GM21515 (cell line): ENCODE data around the gene SLC38A3.
A peak's percentile ranks its signal among the peaks of the same experiment; 100 is the strongest.
"Not testable (repeated sequence)": the region's sequence is repeated elsewhere in the genome, so short reads cannot be mapped to it uniquely, and the experiment has no call there.

Source experiments
- ATAC-seq: cut with Tn5 transposase; IDR thresholded peaks from one replicate; pipeline ENCODE4 v1.9.1; 2021; ENCODE audit not compliant: unreplicated experiment

The SLC38A3 gene

DNA sequence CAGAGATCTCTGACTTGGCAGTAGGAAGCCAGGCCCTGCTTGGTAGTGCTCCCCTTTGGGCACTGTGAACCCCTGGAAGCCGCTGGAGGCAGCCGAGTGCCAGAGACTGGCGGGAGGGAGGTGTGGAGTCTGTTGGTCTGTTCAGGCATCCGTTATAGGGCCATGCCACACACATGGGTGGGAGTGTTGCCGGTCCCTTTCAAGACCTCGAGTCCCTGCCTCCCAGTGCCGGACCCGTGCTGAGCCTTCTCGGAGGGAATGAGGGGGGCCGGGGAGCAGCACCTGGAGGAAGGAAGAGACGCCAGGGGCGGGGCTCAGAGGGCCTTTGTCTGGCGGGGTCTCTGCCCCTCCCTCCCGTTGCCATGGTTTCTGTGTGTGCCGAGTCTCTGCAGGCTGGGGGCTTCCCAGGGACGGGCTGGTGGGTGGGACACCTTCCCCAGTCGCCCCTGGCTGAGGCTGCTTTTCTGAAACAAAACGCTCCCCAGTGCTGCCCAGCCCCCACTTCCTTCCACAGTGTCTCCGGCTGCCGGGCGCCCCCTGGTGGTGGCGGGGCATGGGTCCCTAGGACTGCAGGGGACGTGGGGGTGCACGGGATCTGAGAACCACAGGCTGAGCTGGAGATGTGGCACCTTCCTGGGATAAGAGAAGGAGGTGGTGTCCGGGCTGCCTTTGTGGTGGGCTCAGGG, 40.9 kb downstream of the SLC38A3 start:
- peak; percentile 56 for ATAC-seq

DNA sequence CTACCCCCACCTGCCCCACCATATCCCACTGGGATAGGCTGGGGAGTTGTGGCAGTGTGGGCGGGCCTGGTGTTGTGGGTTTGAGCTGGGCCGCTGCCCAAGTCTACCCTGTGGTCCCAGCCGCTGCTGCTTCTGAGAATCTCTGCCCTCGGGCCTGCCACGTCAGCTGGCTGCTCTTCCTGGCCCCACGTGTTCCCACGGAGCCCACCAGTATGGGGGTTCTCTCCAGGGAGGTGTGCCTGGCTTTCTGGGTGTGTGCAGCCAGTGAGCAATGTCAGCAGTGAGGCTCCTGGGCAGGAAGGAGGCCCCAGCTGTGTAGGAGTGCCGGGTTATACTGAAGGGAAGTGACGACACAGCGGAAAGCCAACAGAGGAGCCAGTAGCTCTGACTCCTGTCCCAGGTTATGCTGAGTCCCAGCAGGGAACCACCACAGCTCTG, 41.5 kb downstream of the SLC38A3 start:
- peak; percentile 36 for ATAC-seq

DNA sequence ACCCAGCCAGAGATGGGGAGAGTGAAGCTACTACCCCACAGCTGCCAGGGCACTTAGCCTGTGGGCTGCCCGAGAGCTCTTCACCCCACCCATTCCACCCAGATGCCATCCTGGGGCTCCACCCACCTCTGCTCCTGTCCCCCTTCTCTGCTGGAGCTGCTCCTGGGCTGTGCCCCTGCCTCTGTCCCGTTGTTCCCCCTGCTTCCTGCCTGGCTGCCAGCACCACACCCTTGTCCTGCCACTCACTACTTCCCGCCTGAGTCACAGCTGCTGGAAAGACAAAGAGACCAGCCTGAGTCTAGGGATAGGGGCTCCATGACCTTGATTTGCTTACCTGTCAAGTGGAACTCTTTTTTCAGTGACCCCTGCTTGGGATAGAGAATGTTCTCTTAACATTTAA, 43.3 kb downstream of the SLC38A3 start:
- no peak for ATAC-seq

DNA sequence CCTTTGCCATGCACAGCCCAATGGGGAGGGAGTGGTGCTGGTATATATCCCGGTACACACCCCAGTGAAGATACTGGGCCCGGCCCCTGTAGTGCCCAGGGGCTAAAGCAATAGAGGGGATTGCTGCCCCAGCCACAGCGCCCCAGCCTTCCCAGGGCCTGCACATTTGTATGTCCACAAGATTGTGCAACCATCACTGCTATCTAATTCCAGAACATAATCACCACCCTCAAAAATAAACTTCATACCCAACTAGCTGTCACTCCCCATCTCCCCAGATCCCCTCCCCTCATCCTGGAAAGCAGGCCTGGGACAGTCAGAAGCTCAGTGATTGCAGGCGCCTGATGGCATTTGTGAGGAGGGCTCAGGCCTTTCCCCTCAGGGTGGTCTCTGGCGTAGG, 44.4 kb downstream of the SLC38A3 start:
- no peak for ATAC-seq

DNA sequence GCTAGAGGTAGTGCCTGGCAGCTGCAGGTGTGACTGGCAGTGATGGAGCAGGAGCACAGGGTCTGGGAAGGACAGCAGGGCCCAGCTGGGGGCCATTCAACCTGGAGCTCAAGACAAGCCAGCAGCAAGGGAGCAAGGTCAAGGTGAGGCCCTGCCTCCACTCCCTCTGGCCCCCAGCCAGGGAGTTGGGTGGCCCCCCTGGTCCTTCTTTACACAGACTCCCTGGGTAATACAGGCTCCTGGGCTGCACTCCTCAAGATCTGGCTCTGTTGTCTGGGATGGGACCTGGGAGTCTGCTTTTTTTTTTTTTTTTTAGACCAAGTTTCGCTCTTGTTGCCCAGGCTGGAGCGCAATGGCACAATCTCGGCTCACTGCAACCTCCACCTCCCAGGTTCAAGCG, 45.4 kb downstream of the SLC38A3 start:
- no peak for ATAC-seq

DNA sequence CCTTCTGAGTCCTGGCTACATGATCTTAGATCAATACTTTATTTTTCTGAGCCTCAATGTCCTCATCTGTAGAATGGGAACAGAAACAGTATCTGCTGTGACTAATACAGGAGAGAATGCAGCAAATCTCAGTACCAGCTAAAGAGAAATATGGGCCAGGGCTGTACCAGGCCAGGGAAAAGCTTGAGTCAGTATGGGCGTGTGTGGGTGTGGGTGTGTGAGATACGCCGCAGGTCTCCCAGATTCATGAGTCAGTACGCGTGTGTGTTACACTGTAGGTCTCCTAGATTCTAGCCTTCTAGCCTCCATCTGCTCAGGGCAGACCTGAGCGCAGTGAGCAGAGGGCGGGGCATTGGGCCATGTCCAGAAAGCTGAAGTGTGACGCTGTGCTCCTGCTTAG, 46.1 kb downstream of the SLC38A3 start:
- ATAC-seq, result no peak

DNA sequence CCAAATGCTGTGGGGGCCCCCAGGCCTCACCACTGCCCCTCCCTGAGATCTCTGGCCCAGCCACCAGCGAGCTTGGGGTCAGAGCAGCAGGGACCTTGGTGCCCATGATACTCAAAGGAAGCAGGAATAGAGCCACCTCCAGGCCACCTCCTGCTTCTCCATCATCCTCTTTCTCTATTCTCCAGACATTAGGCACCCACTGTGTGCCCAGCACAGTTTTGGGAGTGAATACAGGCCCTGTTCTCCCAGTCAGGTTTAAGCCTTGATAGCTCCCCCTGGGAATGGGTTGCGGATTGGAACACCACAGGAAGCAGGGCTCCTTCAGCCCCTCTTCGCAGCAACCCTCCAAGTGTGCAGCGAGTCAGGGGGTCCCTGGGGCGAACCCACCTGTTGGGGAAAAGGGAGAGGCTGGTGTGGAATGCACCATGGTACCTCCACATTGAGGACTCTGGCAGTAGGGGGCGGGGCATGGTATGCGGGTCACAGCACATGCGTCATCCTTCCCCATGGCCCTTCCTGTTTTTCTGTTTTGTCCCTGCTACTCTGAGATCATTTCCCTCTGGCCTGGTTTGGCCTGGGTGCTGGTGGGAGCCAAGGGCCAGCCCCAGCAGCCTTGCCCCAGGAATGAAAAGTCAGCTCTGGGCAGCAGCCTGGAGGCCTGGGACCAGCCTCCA, 49.6 kb downstream of the SLC38A3 start:
- ATAC-seq, result no peak

DNA sequence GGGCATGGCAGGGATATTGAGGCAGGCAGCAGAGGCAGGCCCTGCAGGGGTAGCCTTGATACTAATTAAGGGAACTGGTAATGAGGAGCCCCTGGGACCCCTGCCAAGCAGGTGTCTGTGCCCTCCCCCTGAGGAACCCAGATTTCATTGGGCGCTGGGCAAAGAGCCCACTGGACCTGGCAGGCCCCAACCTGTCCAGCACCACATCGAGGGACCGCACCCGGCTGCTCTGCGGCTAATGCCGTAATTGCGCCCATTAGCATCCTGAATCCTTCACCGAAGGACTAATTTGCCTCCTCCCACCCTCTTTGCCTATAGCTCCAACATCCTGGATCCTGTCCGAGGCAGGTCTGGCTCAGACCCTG, 50.2 kb downstream of the SLC38A3 start:
- no peak for ATAC-seq

DNA sequence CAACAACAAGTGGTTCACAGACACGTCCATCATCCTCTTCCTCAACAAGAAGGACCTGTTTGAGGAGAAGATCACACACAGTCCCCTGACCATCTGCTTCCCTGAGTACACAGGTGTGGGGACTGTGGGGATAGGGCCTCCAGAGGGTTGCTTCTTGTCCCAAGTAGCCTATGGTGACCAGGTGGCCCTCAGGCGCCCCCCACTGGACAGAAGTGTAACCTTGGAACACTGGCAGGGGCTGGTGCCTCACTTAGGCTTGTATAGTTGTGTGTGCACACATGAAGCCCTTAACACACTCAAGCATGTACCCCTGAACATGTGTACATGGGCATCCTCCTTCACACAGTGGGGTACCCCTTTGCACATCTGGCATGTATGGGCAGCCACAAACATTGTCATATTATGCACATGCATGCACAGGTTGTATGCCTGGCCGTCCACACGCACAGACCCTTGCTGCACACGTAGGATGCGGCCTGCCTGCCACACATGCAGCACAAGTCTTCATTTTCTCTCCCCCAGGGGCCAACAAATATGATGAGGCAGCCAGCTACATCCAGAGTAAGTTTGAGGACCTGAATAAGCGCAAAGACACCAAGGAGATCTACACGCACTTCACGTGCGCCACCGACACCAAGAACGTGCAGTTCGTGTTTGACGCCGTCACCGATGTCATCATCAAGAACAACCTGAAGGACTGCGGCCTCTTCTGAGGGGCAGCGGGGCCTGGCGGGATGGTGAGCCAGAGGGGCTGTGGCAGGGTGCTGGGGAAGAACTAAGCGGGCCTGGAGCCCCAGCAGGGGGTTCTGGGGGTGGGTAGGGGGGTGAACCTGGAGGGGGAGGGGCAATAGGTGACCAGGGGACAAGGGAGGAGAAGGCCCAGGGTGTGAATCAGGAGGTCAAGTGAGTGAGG, 52.2 kb downstream of the SLC38A3 start:
- no peak for ATAC-seq

DNA sequence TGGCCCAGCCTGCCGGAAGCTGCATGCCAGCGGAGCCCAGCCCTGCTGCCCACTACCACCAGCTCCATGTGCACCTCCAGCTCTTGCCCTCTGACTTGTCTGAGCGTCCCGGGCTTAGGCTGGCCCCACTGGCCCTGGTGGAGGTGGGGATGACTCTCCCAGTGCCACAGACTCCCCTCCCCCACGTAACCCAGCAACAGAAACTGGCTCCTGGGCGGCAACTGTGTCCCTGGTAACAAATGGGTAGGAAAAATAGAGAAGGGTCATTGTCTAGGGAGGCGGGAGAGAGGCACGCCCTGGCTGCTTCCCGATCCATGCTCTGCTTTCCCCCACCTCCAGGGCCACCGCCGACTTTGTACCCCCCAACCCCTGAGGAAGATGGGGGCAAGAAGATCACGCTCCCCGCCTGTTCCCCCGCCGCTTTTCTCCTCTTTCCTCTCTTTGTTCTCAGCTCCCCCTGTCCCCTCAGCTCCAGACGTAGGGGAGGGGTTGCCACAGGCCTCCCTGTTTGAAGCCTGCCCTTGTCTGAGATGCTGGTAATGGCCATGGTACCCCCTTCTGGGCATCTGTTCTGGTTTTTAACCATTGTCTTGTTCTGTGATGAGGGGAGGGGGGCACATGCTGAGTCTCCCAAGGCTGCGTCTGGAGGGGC, 53.1 kb downstream of the SLC38A3 start:
- ATAC-seq, result no peak

DNA sequence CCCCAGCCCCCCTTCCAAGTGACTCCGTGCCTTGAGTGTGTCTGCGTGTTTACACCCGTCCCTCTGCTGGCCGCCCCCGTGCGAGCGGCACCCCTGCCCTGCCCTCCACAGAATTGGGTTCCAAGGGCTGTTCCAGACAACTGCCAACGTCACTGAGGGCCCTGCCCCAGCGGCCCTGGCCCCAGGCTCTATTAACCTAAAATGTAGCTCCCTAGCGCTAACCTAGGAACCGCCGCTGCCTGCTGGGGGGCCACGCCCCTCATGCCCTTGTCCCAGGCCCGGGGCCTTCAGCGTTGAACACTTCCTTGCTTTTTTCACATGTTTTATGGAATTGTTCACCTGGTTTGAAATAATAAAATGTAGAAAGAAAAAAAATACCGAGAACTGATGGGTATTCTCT, 53.9 kb downstream of the SLC38A3 start:
- ATAC-seq, result no peak

DNA sequence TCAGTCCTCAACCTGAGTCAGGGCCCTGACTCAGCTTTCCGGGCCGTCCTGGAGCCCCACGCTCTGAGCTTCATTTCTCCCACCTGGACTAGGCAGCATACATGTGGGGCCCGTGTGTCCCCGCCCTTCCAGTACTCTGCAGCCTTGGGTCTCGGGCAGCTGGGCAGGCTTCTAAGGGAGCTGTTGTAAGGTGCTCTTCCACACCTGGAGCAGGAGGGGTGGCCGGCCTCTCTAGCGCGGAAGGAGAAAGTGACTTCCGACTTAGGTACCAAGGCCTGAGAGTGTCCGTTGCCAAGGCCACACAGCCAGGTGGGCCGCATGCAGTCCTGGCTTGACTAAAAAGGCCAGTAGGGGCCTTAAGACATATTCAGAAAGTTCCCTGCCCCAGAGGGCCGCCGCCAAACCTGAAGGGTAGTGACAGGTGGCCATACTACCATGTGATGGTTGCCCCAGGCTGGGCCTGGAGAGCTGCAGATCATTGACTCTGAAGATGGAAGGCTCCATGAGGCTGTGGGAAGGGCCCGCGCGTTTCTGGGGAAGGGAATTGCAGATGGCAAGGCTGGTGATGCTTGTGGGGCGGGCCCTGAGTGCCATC, 54.5 kb downstream of the SLC38A3 start:
- peak; percentile 23 for ATAC-seq

DNA sequence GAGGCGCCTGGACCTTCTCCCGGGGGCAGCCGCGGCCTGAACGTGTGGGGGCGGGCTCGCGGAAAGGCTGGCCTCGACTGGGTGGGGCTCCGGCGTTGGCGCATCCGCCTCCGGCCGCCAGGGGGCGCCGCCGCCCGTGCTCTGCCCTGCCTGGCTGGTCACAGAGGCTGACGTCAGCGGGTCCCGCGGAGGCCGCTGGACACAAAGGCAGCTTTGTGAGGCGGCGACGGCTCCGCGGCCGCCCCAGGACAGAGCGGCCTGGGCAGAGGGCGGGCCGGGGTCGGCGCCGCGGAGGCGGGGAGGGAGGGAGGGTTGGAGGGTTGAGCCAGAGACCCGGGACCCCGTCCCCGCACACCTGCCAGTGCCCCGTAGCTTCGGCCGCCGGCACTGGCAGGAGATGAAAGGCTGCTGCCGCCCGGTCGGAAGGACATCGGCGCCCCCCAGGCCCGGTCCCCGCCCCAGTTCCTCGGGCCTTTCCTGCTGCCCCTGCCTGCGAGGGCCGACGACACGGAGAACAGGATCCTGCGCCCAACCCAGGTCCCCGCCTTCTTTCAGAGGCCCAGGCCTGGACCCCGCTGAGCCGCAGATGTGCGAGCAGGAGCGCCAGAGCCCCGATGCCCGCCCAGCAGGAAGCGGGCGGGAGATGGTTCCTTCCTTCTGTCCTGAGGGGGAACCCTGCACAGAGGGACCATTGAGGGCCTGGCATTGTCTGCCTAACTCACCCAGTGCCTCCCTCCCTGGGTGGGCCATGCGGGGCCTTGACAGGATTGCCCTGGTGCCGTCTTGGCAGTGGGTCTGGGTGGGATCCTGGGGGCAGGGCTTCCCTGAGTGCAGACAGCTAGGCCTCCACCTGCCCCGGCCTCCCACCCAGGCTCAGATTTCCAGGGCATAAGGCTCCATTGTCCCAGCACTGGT, 55.2 kb downstream of the SLC38A3 start:
- ATAC-seq, result peak; percentile 68

DNA sequence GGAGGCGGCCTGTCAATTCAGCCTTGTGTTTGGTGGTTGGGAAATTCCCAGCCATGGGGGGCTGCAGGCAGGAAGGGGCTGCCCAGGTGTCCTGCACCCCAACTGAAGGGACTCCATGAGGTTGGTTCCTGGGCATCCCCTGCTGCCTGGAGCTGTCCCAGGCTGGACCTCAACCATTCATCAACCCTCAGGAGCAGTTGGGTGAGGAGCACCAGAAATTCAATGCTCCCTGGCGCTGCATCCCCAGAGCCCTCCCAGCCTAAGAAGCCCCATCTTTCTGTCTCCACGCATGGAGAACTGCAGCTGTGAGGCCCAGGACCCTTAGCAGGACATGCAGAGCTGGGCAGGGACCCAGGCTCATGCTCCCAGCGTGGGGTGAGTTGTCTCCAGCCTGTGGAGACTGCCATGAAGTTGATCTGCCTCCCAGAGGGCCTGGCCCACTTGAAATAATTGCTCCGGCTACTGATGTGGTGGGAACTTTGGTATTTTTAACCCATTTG, 55.9 kb downstream of the SLC38A3 start:
- no peak for ATAC-seq

DNA sequence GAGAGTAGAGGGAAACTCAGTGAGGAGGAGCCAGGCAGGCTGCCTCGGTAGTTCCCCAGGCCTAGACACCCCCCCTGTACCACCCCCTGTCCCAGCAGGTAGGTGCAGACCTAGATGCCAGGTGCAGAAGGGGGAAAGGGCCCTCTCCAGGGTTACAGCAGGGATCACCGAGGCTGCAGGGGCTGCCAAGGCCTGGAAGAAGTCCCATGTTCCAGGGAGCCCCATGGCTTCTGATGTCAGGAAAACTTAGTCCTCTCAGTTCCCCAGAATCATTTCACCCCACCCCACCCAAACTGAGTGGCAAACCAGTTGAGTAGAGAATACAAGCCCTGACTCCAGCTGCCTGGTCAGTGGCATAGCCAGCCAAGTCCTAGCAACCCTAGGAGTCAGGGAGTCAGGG, 56.4 kb downstream of the SLC38A3 start:
- no peak for ATAC-seq

DNA sequence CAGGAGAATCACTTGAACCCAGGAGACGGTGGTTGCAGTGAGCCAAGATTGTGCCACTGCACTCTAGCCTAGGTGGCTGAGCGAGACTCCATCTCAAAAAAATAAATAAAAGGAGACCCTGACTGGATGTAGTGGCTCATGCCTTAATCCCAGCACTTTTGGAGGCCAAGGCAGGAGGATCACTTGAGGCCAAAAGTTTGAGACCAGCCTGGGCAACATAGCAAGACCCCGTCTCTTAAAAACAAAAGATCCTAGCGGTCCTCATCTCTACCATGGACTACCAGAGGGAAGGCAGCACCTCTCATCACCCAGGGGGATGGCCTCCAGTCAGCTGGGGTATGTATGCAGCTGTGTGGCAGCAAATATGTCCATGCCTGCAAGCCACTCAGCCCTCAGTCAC, 57.1 kb downstream of the SLC38A3 start:
- not testable (repeated sequence) for ATAC-seq

DNA sequence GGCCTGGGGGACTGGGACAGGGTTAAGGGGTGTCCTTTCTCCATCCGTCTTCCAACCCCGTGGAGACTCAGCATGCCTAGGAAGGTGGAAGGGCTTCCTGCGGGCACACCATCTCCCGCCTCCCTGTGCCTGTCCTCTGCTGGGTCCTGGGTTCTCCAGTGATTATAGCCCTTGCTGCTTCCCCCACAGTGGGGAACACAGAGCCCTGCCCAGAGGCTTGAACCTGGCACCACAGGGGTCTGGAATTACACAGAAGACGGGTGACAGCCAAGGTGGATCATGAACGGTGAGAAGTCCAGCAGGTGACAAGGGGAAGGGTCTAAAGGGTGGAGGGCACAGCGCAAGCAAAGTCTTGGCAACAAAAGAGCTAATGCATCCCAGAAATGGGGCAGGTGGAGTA, 57.7 kb downstream of the SLC38A3 start:
- ATAC-seq, result no peak

DNA sequence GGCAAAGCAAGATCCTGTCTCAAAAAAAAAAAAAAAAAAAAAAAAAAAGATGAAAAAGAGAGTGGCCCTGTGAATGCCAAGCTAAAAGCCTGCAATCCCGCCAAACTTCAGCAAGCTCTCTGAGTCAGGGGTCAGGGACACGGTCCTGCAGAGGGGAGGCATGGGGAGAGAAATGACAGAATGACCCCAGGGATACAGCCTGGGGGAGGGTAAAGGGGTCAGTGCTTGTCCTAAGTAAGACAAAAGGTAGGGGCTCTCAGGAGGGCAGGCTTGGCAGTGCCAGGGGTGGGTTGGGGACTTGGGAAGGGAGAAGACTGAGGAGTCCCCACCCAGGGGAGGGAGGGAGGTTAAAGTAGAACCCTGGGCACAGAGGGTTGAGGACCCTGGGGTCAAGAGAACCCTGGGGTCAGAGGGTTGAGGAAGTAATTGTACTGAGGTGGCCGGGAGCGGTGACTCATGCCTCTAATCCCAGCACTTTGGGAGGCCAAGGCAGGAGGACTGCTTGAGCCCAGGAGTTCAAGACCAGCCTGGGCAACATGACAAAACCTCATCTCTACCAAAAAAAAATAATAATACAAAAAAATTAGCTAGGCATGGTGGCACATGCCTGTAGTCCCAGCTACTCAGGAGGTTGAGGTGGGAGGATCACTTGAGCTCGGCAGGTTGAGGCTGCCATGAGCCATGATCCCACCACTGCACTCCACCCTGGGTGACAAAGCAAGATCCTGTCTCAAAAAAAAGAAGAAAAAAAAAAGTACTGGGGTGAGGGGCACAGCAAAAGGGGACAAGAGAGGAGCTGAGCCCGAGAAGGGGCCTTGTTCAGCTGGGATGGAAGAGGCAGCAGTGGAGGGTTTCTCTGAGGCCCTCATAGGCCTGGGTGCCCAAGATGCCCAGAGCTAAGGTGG, 58.7 kb downstream of the SLC38A3 start:
- no peak for ATAC-seq
